ENCODE data around the gene RUFY1. TPM values are rescaled to one million over a fixed set of nuclear protein-coding genes. Genes with fewer than 3 reads are reported as not detected.

RUFY1 gene
- total and polyA plus RNA-seq, 9 of the 15 experiments (the other 6 are each of a cell fraction or from before 2014, with no cell fraction given): 5.0 to 41.7 (median 29.6) TPM

- TF ChIP-seq DMBX1 (CRISPR knock-in tag; IDR thresholded peaks at IDR 0.05; ENCODE audit: borderline replicate concordance) (peak; percentile 56; the same call in 1 of the 2 replicates), ZBTB5 (IDR thresholded peaks at IDR 0.05) (no peak), TRIM24 (IDR thresholded peaks at IDR 0.05) (peak; percentile 83 to 88), CAMTA2 (CRISPR knock-in tag; conservative IDR thresholded peaks at IDR 0.05) (no peak), EP400 (IDR thresholded peaks at IDR 0.05) (peak; percentile 27; the same call in 1 of the 2 replicates), CCNT2 (IDR thresholded peaks at IDR 0.05; ENCODE audit: borderline replicate concordance, extremely low read depth, insufficient read length, low read depth, low read length) (peak; percentile 23), DEAF1 (CRISPR knock-in tag; IDR thresholded peaks at IDR 0.05) (0 out of 2 replicates have a peak, but pooled peaks have one; percentile 6), KLF16 (IDR thresholded peaks at IDR 0.05) (peak; percentile 84), RCOR1 (IDR thresholded peaks at IDR 0.05; ENCODE audit: borderline replicate concordance in 1 of 2, low read depth in 2 of 2, low read length in 2 of 2) (0 out of 4 replicates have a peak, but pooled peaks of 1 of the 2 experiments have one; percentile 45), ZNF436 (CRISPR knock-in tag; IDR thresholded peaks at IDR 0.05) (peak; percentile 46; the same call in 1 of the 2 replicates), CC2D1A (IDR thresholded peaks at IDR 0.05) (peak; percentile 56; the same call in 1 of the 2 replicates), PKNOX1 (IDR thresholded peaks at IDR 0.05) (peak; percentile 56; the same call in 1 of the 2 replicates), SUPT5H (IDR thresholded peaks at IDR 0.05) (peak; percentile 20; the same call in 1 of the 2 replicates), PTBP1 (IDR thresholded peaks at IDR 0.05; ENCODE audit: low read depth, low read length) (0 out of 2 replicates have a peak, but pooled peaks have one; percentile 35), VEZF1 (CRISPR knock-in tag; IDR thresholded peaks at IDR 0.05) (peak; percentile 45; the same call in 1 of the 2 replicates), YY1 (IDR thresholded peaks at IDR 0.05; ENCODE audit: borderline replicate concordance in 1 of 3, control insufficient read depth in 1 of 3, extremely low read depth in 1 of 3, insufficient read depth in 3 of 3, insufficient read length in 1 of 3, insufficient replicate concordance in 2 of 3, low read depth in 1 of 3, low read length in 2 of 3) (peak in 1 of 3 experiments; percentile 30), THRB (CRISPR knock-in tag; conservative IDR thresholded peaks at IDR 0.05) (0 out of 2 replicates have a peak, but pooled peaks have one; percentile 12), POLR2A (conservative IDR thresholded peaks at IDR 0.05) (0 out of 2 replicates have a peak, but pooled peaks have one; percentile 9), STAT5A (IDR thresholded peaks at IDR 0.05; ENCODE audit: borderline replicate concordance, low read length) (peak; percentile 78)
Observed at GRCh38 chr5:179612577-179613459, 62.5 kb downstream of the RUFY1 start (continued).
